HCT116 (cell line): ENCODE data around the gene SUMO3.

Source experiments
- SP1 ChIP-seq: IDR thresholded peaks from 2 replicates; pipeline ENCODE4 v1.6.1; 2012; ENCODE audit warnings: low read depth
- ZFX ChIP-seq: fragments of 450-650 bp; IDR thresholded peaks from 2 replicates; pipeline ENCODE4 v1.6.1; 2017

DNA sequence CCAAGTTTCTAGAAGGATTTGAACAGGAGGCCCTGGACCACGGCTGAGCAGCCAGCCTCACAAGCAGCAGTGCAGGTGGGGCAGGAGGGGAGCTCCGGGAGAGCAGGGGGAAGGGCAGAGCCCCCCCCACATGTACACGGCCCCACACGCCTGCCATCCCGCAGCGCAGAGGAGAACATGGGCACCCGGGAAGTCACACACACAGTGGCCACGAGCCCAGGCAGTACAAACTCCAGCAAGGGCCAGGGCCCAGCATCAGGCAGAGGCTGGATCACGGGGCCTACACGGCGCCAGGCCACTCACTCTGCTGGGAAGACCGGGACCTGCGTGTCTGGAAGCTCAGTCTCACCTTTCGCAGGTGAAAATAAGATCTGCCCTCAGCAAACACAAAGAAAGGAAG is 5.2 kb downstream of the SUMO3 start:
- TF ChIP-seq ZFX (no peak), SP1 (no peak)
